ENCODE measurements around the gene HELLS. TPM values are rescaled to one million over a fixed set of nuclear protein-coding genes. Genes with fewer than 3 reads are reported as not detected.
"Not testable (repeated sequence)": the region's sequence is repeated elsewhere in the genome, so short reads cannot be mapped to it uniquely, and the experiment has no call there.

Gene HELLS
- total RNA-seq, 8 experiments from 2014 or later, result 4.6 to 92.1 (median 12.1) TPM

GRCh38 chr10:94626476-94626875 is 80.9 kb downstream of the HELLS start:
- 0 to 100% (median 60%) methylated on average over 1 to 2 of the region's 2 CpGs; no CpG with 5 or more reads in 5 of the 10 experiments for WGBS, 10 experiments
- in situ Hi-C loops (cut with MboI; ENCODE audit: low pct_unique_long_range_greater_than_20kb in 2 of 9, low sequenced_read_pairs in 9 of 9, unreplicated experiment in 9 of 9), result loop anchor here in 3 of 9 experiments (25.0 kb wide), 2 partner anchors 611 to 736 kb away; no protein-coding TSS in a partner anchor
- no peaks in the 10 kb centered on the region for H3K4me1 ChIP-seq (replicated peaks in 1 of 2)
- H3K4me3 ChIP-seq, result no peak overlapping the region
- ATAC-seq (replicated peaks in 6 of 8), result no peak
- no peak overlapping the region for H3K27ac ChIP-seq

GRCh38 chr10:94627511-94627910 is 81.9 kb downstream of the HELLS start:
- in situ Hi-C loops (cut with MboI; ENCODE audit: low pct_unique_long_range_greater_than_20kb in 2 of 9, low sequenced_read_pairs in 9 of 9, unreplicated experiment in 9 of 9), result loop anchor here in 3 of 9 experiments (25.0 kb wide), 2 partner anchors 610 to 735 kb away; no protein-coding TSS in a partner anchor
- H3K4me1 ChIP-seq (replicated peaks in 1 of 2), result no peaks in the 10 kb centered on the region
- no peak overlapping the region for H3K4me3 ChIP-seq
- ATAC-seq (replicated peaks in 6 of 8), result no peak
- H3K27ac ChIP-seq, result no peak overlapping the region
- WGBS, 10 experiments, result 57 to 100% (median 83%) methylated on average over 1 of the region's 1 CpG; no CpG with 5 or more reads in 4 of the 10 experiments

GRCh38 chr10:94630017-94630688 is 84.6 kb downstream of the HELLS start:
- in situ Hi-C loops (cut with MboI; ENCODE audit: low pct_unique_long_range_greater_than_20kb in 2 of 9, low sequenced_read_pairs in 9 of 9, unreplicated experiment in 9 of 9), result loop anchor here in 3 of 9 experiments (25.0 kb wide), 2 partner anchors 607 to 732 kb away; no protein-coding TSS in a partner anchor
- 0 to 38% (median 19%) methylated on average over 2 to 4 of the region's 4 CpGs; no CpG with 5 or more reads in 1 of the 10 experiments for WGBS, 10 experiments

GRCh38 chr10:94631077-94631875 is 85.7 kb downstream of the HELLS start:
- in situ Hi-C loops (cut with MboI; ENCODE audit: low pct_unique_long_range_greater_than_20kb in 2 of 9, low sequenced_read_pairs in 9 of 9, unreplicated experiment in 9 of 9), result loop anchor here in 3 of 9 experiments (25.0 kb wide), 2 partner anchors 606 to 731 kb away; no protein-coding TSS in a partner anchor
- no peak overlapping the region for H3K27ac ChIP-seq
- no peaks in the 10 kb centered on the region for H3K4me1 ChIP-seq (replicated peaks in 1 of 2)
- WGBS, 10 experiments, result 46 to 100% (median 85%) methylated on average over 1 to 3 of the region's 3 CpGs; no CpG with 5 or more reads in 1 of the 10 experiments
- ATAC-seq (replicated peaks in 6 of 8), result no peak
- no peak overlapping the region for H3K4me3 ChIP-seq

More at GRCh38 chr10:94630017-94630688, 84.6 kb downstream of the HELLS start:
- no peak overlapping the region for H3K27ac ChIP-seq
- H3K4me3 ChIP-seq, result no peak overlapping the region
- H3K4me1 ChIP-seq (replicated peaks in 1 of 2), result no peaks in the 10 kb centered on the region
- no peak for ATAC-seq (replicated peaks in 6 of 8)

GRCh38 chr10:94632954-94633353 is 87.4 kb downstream of the HELLS start:
- H3K27ac ChIP-seq, result no peak overlapping the region
- ATAC-seq (replicated peaks in 6 of 8), result no peak
- in situ Hi-C loops (cut with MboI; ENCODE audit: low pct_unique_long_range_greater_than_20kb in 2 of 9, low sequenced_read_pairs in 9 of 9, unreplicated experiment in 9 of 9), result loop anchor here in 3 of 9 experiments (25.0 kb wide), 2 partner anchors 604 to 729 kb away; no protein-coding TSS in a partner anchor
- WGBS, 10 experiments, result 0 to 100% (median 76%) methylated on average over 1 of the region's 1 CpG; no CpG with 5 or more reads in 4 of the 10 experiments
- no peaks in the 10 kb centered on the region for H3K4me1 ChIP-seq (replicated peaks in 1 of 2)
- H3K4me3 ChIP-seq, result no peak overlapping the region

GRCh38 chr10:94638097-94638496 is 92.5 kb downstream of the HELLS start:
- WGBS, 10 experiments, result 51 to 100% (median 93%) methylated on average over 2 to 4 of the region's 4 CpGs; no CpG with 5 or more reads in 1 of the 10 experiments
- not testable (repeated sequence) for H3K4me3 ChIP-seq; H3K27ac ChIP-seq; H3K4me1 ChIP-seq (replicated peaks in 1 of 2); ATAC-seq (replicated peaks in 6 of 8)
- in situ Hi-C loops (cut with MboI; ENCODE audit: low pct_unique_long_range_greater_than_20kb in 2 of 9, low sequenced_read_pairs in 9 of 9, unreplicated experiment in 9 of 9), result loop anchor here in 3 of 9 experiments (25.0 kb wide), 2 partner anchors 599 to 724 kb away; no protein-coding TSS in a partner anchor

GRCh38 chr10:94639902-94640301 is 94.3 kb downstream of the HELLS start:
- no peak for ATAC-seq (replicated peaks in 6 of 8)
- Histone ChIP-seq H3K4me1 (replicated peaks in 1 of 2) (no peaks in the 10 kb centered on the region), H3K4me3 (no peak overlapping the region), H3K27ac (no peak overlapping the region)
- WGBS, 10 experiments, result 80 to 87% (median 84%) methylated on average over 1 to 5 of the region's 8 CpGs; no CpG with 5 or more reads in 7 of the 10 experiments
- in situ Hi-C loops (cut with MboI; ENCODE audit: low pct_unique_long_range_greater_than_20kb in 2 of 9, low sequenced_read_pairs in 9 of 9, unreplicated experiment in 9 of 9), result loop anchor here in 3 of 9 experiments (25.0 kb wide), 2 partner anchors 597 to 722 kb away; no protein-coding TSS in a partner anchor

GRCh38 chr10:94640562-94640961 is 95.0 kb downstream of the HELLS start:
- in situ Hi-C loops (cut with MboI; ENCODE audit: low pct_unique_long_range_greater_than_20kb in 2 of 9, low sequenced_read_pairs in 9 of 9, unreplicated experiment in 9 of 9), result loop anchor here in 3 of 9 experiments (25.0 kb wide), 2 partner anchors 597 to 722 kb away; no protein-coding TSS in a partner anchor
- 13 to 88% (median 47%) methylated on average over 1 to 3 of the region's 3 CpGs; no CpG with 5 or more reads in 4 of the 10 experiments for WGBS, 10 experiments
- Histone ChIP-seq H3K4me1 (replicated peaks in 1 of 2) (no peaks in the 10 kb centered on the region), H3K4me3 (no peak overlapping the region), H3K27ac (no peak overlapping the region)
- no peak for ATAC-seq (replicated peaks in 6 of 8)

- WGBS, 10 experiments, result 39 to 96% (median 74%) methylated on average over 2 to 4 of the region's 4 CpGs; no CpG with 5 or more reads in 2 of the 10 experiments
Observed at GRCh38 chr10:94641480-94641879, 95.9 kb downstream of the HELLS start.

GRCh38 chr10:94644352-94644751 is 98.8 kb downstream of the HELLS start:
- H3K4me1 ChIP-seq (replicated peaks in 1 of 2), result no peaks in the 10 kb centered on the region
- in situ Hi-C loops (cut with MboI; ENCODE audit: low pct_unique_long_range_greater_than_20kb in 2 of 9, low sequenced_read_pairs in 9 of 9, unreplicated experiment in 9 of 9), result loop anchor here in 3 of 9 experiments (25.0 kb wide), 2 partner anchors 593 to 718 kb away; no protein-coding TSS in a partner anchor
- 14 to 100% (median 92%) methylated on average over 1 of the region's 1 CpG; no CpG with 5 or more reads in 1 of the 10 experiments for WGBS, 10 experiments
- H3K4me3 ChIP-seq, result no peak overlapping the region
- ATAC-seq (replicated peaks in 6 of 8), result no peak
- H3K27ac ChIP-seq, result no peak overlapping the region

More at GRCh38 chr10:94641480-94641879, 95.9 kb downstream of the HELLS start:
- H3K4me3 ChIP-seq, result no peak overlapping the region
- in situ Hi-C loops (cut with MboI; ENCODE audit: low pct_unique_long_range_greater_than_20kb in 2 of 9, low sequenced_read_pairs in 9 of 9, unreplicated experiment in 9 of 9), result loop anchor here in 3 of 9 experiments (25.0 kb wide), 2 partner anchors 596 to 721 kb away; no protein-coding TSS in a partner anchor
- no peak overlapping the region for H3K27ac ChIP-seq
- no peaks in the 10 kb centered on the region for H3K4me1 ChIP-seq (replicated peaks in 1 of 2)
- no peak for ATAC-seq (replicated peaks in 6 of 8)

GRCh38 chr10:94645285-94645684 is 99.7 kb downstream of the HELLS start:
- in situ Hi-C loops (cut with MboI; ENCODE audit: low pct_unique_long_range_greater_than_20kb in 2 of 9, low sequenced_read_pairs in 9 of 9, unreplicated experiment in 9 of 9), result loop anchor here in 3 of 9 experiments (25.0 kb wide), 2 partner anchors 592 to 717 kb away; no protein-coding TSS in a partner anchor
- ATAC-seq (replicated peaks in 6 of 8), result no peak

More at GRCh38 chr10:94645285-94645684, 99.7 kb downstream of the HELLS start:
- H3K4me3 ChIP-seq, result no peak overlapping the region
- H3K4me1 ChIP-seq (replicated peaks in 1 of 2), result no peaks in the 10 kb centered on the region
- H3K27ac ChIP-seq, result no peak overlapping the region
- 0 to 62% (median 46%) methylated on average over 1 to 2 of the region's 2 CpGs; no CpG with 5 or more reads in 4 of the 10 experiments for WGBS, 10 experiments

All from motor neuron (in vitro differentiated cells).